ENCODE results near the gene RIPOR3.

Gene RIPOR3, protein sequence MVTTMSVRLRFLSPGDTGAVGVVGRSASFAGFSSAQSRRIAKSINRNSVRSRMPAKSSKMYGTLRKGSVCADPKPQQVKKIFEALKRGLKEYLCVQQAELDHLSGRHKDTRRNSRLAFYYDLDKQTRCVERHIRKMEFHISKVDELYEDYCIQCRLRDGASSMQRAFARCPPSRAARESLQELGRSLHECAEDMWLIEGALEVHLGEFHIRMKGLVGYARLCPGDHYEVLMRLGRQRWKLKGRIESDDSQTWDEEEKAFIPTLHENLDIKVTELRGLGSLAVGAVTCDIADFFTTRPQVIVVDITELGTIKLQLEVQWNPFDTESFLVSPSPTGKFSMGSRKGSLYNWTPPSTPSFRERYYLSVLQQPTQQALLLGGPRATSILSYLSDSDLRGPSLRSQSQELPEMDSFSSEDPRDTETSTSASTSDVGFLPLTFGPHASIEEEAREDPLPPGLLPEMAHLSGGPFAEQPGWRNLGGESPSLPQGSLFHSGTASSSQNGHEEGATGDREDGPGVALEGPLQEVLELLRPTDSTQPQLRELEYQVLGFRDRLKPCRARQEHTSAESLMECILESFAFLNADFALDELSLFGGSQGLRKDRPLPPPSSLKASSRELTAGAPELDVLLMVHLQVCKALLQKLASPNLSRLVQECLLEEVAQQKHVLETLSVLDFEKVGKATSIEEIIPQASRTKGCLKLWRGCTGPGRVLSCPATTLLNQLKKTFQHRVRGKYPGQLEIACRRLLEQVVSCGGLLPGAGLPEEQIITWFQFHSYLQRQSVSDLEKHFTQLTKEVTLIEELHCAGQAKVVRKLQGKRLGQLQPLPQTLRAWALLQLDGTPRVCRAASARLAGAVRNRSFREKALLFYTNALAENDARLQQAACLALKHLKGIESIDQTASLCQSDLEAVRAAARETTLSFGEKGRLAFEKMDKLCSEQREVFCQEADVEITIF

DNA sequence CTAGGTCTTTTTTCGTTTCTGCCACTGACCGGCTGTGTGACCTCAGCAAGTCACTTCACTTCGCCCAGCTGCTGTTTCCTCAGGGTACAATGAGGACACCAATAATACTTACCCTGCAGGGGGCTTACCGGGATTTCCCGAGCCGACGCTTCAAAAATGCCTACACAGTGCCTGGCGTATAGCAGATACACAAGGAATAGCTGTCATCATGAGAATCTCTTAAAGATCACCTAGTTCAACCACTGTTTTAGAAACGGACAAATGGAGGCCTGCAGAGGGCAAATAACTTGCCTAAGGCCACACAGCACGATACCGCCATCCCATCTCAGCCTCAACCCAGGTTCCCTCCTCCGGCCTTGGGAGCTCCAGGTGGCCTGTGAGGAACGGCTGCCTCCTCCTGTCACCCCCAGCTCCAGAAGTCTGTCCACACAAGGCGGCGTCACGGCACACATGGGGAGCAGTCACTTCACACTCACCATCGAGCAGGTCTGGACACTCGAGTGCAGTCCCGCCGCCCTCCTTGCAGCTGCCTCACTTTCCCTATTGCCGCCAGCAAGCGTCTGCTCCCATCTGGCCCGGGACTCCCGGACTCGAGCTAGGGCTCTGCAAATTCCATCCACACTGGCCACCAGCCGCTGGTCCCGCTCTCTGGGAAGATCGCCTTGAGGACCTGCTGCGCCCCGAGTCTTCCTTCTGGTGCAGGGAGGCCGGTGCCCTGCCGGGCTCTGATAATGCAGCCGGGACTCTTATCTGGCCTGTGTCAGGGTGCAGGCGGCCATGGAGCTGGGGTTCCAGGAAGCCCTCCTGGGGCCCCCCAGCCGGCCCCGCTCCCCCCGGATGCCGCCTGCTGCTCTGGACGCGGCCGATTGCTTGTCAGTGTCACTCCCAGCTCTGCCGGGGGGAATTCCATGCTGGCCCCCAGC, at the start of gene RIPOR3:
TSS of gene RIPOR3 (minus strand) at position 893 of the 923 bp plus-strand sequence. CDS start at position 479, 414 bp downstream.
- TF ChIP-seq, protein P1, sequence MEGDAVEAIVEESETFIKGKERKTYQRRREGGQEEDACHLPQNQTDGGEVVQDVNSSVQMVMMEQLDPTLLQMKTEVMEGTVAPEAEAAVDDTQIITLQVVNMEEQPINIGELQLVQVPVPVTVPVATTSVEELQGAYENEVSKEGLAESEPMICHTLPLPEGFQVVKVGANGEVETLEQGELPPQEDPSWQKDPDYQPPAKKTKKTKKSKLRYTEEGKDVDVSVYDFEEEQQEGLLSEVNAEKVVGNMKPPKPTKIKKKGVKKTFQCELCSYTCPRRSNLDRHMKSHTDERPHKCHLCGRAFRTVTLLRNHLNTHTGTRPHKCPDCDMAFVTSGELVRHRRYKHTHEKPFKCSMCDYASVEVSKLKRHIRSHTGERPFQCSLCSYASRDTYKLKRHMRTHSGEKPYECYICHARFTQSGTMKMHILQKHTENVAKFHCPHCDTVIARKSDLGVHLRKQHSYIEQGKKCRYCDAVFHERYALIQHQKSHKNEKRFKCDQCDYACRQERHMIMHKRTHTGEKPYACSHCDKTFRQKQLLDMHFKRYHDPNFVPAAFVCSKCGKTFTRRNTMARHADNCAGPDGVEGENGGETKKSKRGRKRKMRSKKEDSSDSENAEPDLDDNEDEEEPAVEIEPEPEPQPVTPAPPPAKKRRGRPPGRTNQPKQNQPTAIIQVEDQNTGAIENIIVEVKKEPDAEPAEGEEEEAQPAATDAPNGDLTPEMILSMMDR (IDR thresholded peaks at IDR 0.05; ENCODE audit: unreplicated experiment in 3 of 3) = no peak
- H3K4me1 Mint-ChIP-seq = peaks cover 47% of the 10 kb centered on the region
- peak within 1 kb of the TSS; percentile 59 to 79 (median 66) for H3K4me3 Mint-ChIP-seq
- no peaks in the 10 kb centered on the region for H3K36me3 Mint-ChIP-seq (ENCODE audit: low read depth)
- H3K27ac Mint-ChIP-seq = peak within 1 kb of the TSS; percentile 40 to 75 (median 68)
- peaks cover 26% of the 10 kb centered on the region for H3K27me3 Mint-ChIP-seq (ENCODE audit: low read depth)
- H3K9me3 Mint-ChIP-seq = no peaks in the 10 kb centered on the region

DNA sequence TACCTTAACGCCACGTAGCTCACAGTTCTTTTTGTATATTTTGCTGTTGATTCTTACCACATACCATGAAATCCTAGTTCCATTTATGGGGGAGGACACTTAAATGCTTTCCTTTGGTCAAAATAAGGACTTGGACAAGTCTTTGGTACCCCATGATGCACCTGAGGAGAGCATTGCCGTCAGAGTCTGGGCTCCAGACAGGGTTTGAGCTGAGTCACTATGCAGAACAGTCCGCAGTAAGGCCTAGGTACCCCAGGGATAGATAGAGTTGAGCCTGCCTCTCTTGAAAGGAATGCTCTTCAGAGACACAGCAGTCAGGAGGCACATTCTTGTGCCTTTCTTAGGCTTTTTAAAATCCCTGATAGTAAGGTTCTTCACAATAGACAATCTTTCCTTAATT, 46.0 kb upstream of the RIPOR3 start:
- Mint-ChIP-seq H3K4me3 (no peak overlapping the region), H3K36me3 (ENCODE audit: low read depth) (peaks cover 23% of the 10 kb centered on the region), H3K27me3 (ENCODE audit: low read depth) (peaks cover 22% of the 10 kb centered on the region), H3K4me1 (peaks cover 12% of the 10 kb centered on the region), H3K9me3 (no peaks in the 10 kb centered on the region), H3K27ac (peak overlapping the region; percentile 17 to 35 (median 17))
- TF ChIP-seq, protein P1 (IDR thresholded peaks at IDR 0.05; ENCODE audit: unreplicated experiment in 3 of 3) = no peak

DNA sequence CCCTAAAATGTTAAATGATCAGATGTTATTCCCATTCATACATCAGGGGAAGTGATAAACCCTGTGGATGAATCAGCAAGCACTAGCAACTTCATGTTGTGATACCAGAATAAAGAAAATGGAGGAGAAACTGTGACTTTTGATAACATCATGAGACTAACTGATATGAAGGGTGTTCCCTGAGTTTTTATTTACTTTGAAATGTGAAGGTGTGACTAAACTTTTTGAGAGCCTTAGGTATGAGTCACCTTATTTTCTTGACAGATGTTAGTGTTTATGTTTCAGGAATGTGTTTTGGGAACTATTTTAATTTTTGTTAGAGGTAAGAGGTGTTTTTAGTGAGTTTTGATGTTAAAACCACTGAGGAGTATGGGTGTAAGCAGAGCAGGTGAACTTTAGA, 44.5 kb upstream of the RIPOR3 start:
- H3K27ac Mint-ChIP-seq = peak overlapping the region in 1 of 3 experiments; percentile 17
- TF ChIP-seq, protein P1 (IDR thresholded peaks at IDR 0.05; ENCODE audit: unreplicated experiment in 3 of 3) = no peak
- peaks cover 16% of the 10 kb centered on the region for H3K36me3 Mint-ChIP-seq (ENCODE audit: low read depth)
- no peak overlapping the region for H3K4me3 Mint-ChIP-seq
- H3K27me3 Mint-ChIP-seq (ENCODE audit: low read depth) = peaks cover 28% of the 10 kb centered on the region
- peaks cover 6% of the 10 kb centered on the region for H3K4me1 Mint-ChIP-seq
- no peaks in the 10 kb centered on the region for H3K9me3 Mint-ChIP-seq

DNA sequence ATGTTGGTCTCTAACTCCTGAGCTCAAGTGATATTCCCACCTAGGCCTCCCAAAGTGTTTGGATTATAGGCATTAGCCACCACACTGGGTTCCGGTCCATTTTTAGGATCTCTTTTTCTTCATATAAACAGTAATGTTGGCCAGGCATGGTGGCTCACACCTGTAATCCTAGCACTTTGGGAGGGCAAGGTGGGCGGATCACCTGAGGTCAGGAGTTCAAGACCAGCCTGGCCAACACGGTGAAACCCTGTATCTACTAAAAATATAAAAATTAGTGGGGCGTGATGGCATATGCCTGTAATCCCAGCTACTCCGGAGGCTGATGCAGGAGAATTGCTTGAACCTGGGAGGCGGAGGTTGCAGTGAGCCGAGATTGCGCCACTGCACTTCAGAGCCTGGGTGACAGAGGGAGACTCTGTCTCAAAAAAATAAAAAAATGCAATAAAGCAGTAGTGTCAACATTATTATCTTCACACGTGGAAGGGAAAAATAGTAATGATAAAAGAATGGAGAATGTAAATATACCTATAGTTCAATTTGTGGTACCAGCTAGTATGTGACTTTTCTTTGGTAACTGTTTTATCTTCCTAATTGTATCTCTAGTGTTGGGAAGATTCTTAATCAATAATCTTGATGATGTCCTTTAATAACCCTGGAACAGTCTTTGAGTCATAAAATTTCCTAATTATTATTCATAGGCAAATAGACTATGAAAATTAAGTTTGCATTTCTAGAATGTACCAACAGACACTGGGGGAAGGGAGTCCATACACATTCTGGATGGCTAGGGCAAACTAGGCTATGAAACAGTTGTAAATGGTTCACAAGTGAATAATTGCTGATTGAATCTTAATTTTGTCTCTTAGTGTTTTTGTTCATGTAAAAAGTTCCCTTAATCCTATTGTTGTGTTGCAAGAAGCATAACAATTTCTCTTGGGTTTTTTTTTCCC, 43.7 kb upstream of the RIPOR3 start:
- Mint-ChIP-seq H3K4me1 (peaks cover 12% of the 10 kb centered on the region), H3K27me3 (ENCODE audit: low read depth) (peaks cover 28% of the 10 kb centered on the region), H3K27ac (peak overlapping the region in 1 of 3 experiments; percentile 22), H3K4me3 (peak overlapping the region; percentile 46 to 68 (median 57)), H3K36me3 (ENCODE audit: low read depth) (peaks cover 14% of the 10 kb centered on the region), H3K9me3 (no peaks in the 10 kb centered on the region)
- TF ChIP-seq, protein P1 (IDR thresholded peaks at IDR 0.05; ENCODE audit: unreplicated experiment in 3 of 3) = no peak
